ENCODE measurements around the gene PANK3. TPM values are rescaled to one million over a fixed set of nuclear protein-coding genes. Genes with fewer than 3 reads are reported as not detected.

PANK3 gene
- total and polyA plus RNA-seq, 9 of the 15 experiments (the other 6 are each of a cell fraction or from before 2014, with no cell fraction given), result 5.9 to 50.4 (median 29.7) TPM

DNA sequence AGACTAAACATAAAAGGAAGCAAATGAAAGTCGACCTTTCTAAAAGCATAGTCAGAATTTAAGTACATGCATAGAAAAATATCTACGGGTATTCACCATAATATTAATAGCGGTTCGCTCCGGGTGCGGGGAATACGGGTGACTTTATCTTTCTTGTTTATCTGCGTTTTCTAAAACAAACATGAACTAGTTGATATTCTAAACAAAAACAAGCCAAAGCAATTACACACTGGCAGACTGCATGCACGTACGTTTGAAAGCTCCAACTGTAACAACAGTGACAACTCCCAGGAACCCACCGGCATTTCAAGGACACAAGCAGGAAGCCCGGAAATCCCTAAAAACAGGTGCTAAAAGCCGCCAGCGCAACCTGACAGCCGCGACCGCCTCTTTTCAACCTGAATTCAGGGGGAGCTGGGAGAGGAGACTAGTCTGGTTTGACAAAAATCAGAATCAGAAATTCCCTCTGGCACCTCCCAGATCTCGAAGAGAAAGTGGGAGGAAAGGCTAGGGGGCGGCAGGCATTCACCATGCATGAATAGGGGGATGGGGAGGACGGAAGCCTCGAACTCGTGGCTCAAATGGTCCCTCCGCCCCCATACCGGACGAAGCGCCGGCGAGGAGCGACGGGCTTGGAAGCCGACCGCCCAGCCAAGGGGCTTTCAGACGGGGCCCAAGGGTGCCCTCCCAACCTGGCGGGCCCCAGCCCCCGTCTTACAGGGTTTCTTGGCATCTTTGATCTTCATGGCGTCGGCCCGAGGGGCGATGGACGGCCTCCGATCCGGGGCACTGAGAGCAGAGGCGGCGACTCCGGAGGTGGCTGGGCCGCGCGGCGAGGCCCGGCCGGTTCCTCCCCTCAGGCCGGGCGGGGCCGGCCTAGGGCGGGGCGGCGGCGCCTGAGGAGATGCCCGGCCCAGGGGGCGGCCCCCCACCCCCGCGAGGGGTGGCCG lies at the start of gene PANK3 (continued):
- TF ChIP-seq ZNF140 (CRISPR knock-in tag; IDR thresholded peaks at IDR 0.05), result no peak
- peak; percentile 53; the same call in 1 of the 2 replicates for TF ChIP-seq SMARCE1 (IDR thresholded peaks at IDR 0.05)
- no peak for TF ChIP-seq ZNF133 (CRISPR knock-in tag; IDR thresholded peaks at IDR 0.05)
- TF ChIP-seq, protein P1, sequence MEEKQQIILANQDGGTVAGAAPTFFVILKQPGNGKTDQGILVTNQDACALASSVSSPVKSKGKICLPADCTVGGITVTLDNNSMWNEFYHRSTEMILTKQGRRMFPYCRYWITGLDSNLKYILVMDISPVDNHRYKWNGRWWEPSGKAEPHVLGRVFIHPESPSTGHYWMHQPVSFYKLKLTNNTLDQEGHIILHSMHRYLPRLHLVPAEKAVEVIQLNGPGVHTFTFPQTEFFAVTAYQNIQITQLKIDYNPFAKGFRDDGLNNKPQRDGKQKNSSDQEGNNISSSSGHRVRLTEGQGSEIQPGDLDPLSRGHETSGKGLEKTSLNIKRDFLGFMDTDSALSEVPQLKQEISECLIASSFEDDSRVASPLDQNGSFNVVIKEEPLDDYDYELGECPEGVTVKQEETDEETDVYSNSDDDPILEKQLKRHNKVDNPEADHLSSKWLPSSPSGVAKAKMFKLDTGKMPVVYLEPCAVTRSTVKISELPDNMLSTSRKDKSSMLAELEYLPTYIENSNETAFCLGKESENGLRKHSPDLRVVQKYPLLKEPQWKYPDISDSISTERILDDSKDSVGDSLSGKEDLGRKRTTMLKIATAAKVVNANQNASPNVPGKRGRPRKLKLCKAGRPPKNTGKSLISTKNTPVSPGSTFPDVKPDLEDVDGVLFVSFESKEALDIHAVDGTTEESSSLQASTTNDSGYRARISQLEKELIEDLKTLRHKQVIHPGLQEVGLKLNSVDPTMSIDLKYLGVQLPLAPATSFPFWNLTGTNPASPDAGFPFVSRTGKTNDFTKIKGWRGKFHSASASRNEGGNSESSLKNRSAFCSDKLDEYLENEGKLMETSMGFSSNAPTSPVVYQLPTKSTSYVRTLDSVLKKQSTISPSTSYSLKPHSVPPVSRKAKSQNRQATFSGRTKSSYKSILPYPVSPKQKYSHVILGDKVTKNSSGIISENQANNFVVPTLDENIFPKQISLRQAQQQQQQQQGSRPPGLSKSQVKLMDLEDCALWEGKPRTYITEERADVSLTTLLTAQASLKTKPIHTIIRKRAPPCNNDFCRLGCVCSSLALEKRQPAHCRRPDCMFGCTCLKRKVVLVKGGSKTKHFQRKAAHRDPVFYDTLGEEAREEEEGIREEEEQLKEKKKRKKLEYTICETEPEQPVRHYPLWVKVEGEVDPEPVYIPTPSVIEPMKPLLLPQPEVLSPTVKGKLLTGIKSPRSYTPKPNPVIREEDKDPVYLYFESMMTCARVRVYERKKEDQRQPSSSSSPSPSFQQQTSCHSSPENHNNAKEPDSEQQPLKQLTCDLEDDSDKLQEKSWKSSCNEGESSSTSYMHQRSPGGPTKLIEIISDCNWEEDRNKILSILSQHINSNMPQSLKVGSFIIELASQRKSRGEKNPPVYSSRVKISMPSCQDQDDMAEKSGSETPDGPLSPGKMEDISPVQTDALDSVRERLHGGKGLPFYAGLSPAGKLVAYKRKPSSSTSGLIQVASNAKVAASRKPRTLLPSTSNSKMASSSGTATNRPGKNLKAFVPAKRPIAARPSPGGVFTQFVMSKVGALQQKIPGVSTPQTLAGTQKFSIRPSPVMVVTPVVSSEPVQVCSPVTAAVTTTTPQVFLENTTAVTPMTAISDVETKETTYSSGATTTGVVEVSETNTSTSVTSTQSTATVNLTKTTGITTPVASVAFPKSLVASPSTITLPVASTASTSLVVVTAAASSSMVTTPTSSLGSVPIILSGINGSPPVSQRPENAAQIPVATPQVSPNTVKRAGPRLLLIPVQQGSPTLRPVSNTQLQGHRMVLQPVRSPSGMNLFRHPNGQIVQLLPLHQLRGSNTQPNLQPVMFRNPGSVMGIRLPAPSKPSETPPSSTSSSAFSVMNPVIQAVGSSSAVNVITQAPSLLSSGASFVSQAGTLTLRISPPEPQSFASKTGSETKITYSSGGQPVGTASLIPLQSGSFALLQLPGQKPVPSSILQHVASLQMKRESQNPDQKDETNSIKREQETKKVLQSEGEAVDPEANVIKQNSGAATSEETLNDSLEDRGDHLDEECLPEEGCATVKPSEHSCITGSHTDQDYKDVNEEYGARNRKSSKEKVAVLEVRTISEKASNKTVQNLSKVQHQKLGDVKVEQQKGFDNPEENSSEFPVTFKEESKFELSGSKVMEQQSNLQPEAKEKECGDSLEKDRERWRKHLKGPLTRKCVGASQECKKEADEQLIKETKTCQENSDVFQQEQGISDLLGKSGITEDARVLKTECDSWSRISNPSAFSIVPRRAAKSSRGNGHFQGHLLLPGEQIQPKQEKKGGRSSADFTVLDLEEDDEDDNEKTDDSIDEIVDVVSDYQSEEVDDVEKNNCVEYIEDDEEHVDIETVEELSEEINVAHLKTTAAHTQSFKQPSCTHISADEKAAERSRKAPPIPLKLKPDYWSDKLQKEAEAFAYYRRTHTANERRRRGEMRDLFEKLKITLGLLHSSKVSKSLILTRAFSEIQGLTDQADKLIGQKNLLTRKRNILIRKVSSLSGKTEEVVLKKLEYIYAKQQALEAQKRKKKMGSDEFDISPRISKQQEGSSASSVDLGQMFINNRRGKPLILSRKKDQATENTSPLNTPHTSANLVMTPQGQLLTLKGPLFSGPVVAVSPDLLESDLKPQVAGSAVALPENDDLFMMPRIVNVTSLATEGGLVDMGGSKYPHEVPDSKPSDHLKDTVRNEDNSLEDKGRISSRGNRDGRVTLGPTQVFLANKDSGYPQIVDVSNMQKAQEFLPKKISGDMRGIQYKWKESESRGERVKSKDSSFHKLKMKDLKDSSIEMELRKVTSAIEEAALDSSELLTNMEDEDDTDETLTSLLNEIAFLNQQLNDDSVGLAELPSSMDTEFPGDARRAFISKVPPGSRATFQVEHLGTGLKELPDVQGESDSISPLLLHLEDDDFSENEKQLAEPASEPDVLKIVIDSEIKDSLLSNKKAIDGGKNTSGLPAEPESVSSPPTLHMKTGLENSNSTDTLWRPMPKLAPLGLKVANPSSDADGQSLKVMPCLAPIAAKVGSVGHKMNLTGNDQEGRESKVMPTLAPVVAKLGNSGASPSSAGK (IDR thresholded peaks at IDR 0.05), result peak; percentile 80
- TF ChIP-seq, protein P2, sequence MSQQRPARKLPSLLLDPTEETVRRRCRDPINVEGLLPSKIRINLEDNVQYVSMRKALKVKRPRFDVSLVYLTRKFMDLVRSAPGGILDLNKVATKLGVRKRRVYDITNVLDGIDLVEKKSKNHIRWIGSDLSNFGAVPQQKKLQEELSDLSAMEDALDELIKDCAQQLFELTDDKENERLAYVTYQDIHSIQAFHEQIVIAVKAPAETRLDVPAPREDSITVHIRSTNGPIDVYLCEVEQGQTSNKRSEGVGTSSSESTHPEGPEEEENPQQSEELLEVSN (IDR thresholded peaks at IDR 0.05; ENCODE audit: borderline replicate concordance in 1 of 2, extremely low read depth in 1 of 2, insufficient read depth in 1 of 2, insufficient read length in 1 of 2, low read depth in 1 of 2, low read length in 1 of 2, poor library complexity in 1 of 2, severe bottlenecking in 1 of 2), result peak; percentile 15 to 74
- no peak for TF ChIP-seq HOXB6 (CRISPR knock-in tag; IDR thresholded peaks at IDR 0.05; ENCODE audit: borderline replicate concordance)
- peak; percentile 48; the same call in 1 of the 2 replicates for TF ChIP-seq NFIC (IDR thresholded peaks at IDR 0.05)
- TF ChIP-seq, protein P3, sequence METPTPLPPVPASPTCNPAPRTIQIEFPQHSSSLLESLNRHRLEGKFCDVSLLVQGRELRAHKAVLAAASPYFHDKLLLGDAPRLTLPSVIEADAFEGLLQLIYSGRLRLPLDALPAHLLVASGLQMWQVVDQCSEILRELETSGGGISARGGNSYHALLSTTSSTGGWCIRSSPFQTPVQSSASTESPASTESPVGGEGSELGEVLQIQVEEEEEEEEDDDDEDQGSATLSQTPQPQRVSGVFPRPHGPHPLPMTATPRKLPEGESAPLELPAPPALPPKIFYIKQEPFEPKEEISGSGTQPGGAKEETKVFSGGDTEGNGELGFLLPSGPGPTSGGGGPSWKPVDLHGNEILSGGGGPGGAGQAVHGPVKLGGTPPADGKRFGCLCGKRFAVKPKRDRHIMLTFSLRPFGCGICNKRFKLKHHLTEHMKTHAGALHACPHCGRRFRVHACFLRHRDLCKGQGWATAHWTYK (CRISPR knock-in tag; IDR thresholded peaks at IDR 0.05), result 0 out of 2 replicates have a peak, but pooled peaks have one; percentile 27
- TF ChIP-seq BRD4 (IDR thresholded peaks at IDR 0.05), result peak; percentile 80; the same call in 1 of the 2 replicates
- TF ChIP-seq WHSC1 (IDR thresholded peaks at IDR 0.05; ENCODE audit: low read length), result no peak
- no peak for TF ChIP-seq PCBP2 (IDR thresholded peaks at IDR 0.05; ENCODE audit: low read depth, low read length, poor library complexity, severe bottlenecking)
- TF ChIP-seq DDX20 (tag; IDR thresholded peaks at IDR 0.05; ENCODE audit: low read depth), result no peak

Measured in K562 (cell line).